Hematopoietic multipotent progenitor cell treated with erythropoietin and hydrocortisone succinate and interleukin-3 and kit ligand, for 15 days (in vitro differentiated cells): ENCODE data around the gene TRIM8.

Source experiments
- DNase-seq: peaks from one replicate; pipeline ENCODE4 v3.0.0-alpha.2; 2015; ENCODE audit warnings: low spot score

TRIM8 gene

GRCh38 chr10:102616066-102616770, 28.1 kb upstream of the TRIM8 start:
- no peak for DNase-seq

DNA sequence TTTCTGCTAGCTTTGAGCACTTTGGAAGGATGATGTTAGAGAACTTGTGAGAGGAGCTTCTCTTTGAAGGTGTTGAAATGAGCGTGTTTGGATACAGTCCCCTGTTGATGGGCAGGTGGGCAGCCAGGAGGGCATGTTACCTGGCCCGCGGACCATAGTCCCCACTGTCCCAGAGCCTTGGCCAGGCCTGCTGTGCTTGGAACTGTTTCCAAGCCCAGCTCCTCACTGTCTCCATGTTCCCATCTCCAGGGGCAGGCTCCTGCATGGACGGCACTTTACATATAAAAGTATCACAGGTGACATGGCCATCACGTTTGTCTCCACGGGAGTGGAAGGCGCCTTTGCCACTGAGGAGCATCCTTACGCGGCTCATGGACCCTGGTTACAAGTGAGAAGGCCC, 27.2 kb upstream of the TRIM8 start:
- DNase-seq: no peak

- no peak for DNase-seq
Observed at GRCh38 chr10:102617816-102618215, 26.5 kb upstream of the TRIM8 start.

DNA sequence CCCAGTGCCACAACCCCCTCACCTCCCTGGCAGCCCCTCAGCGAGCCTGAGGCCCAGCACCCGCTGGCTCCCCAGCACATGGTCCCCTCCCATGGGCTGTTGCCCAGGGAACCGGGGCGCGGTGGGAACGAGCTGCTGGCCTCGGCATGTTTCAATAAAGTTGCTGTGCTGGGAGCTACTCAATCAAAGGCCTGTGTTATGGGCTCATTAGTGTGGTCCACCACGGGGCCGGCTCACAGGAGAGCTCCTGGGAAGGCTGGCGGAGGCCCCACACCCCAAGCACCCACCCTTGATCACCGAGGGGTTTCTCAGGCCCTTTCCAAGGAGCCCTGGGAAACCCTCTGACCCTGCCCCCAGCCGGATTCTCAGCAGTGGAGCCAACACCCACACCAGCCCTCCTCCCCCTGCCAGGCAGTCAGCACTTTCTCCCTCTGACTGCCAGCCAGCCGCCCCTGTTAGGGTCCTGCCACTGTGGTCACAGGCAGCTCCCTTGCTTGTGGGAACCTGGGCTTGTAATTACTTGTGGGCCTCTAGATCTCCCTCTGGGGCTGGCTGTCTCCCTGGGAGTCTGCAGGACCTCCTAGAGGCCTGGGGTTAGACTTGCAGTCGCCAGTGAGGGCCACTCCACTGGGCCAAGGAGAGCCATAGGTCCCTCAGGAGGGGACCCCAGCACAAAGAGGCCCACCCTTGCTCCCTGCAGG, 24.8 kb upstream of the TRIM8 start:
- DNase-seq: no peak

DNA sequence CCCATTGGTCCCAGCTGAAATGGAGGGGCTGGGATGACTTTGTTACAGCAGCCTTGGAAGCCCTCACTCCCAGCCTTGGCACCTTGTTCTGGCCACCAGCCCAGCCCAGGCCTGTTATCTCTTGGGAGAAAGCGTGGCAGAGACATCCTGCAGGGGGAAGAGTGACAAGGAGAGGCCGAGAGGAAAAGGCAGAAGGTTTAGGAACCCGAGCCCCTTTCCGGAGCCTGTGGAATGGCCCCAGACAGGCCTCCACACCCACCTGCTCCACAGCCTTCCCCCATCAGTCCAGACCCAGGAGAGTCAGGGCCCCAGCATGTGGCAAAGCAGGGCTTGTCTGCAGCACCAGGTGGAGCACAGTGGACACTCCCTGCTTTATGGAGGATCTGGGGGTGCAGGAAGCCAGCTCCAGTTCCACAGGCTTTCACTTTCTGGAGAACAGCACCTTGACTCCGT, 24.1 kb upstream of the TRIM8 start:
- DNase-seq: no peak

DNA sequence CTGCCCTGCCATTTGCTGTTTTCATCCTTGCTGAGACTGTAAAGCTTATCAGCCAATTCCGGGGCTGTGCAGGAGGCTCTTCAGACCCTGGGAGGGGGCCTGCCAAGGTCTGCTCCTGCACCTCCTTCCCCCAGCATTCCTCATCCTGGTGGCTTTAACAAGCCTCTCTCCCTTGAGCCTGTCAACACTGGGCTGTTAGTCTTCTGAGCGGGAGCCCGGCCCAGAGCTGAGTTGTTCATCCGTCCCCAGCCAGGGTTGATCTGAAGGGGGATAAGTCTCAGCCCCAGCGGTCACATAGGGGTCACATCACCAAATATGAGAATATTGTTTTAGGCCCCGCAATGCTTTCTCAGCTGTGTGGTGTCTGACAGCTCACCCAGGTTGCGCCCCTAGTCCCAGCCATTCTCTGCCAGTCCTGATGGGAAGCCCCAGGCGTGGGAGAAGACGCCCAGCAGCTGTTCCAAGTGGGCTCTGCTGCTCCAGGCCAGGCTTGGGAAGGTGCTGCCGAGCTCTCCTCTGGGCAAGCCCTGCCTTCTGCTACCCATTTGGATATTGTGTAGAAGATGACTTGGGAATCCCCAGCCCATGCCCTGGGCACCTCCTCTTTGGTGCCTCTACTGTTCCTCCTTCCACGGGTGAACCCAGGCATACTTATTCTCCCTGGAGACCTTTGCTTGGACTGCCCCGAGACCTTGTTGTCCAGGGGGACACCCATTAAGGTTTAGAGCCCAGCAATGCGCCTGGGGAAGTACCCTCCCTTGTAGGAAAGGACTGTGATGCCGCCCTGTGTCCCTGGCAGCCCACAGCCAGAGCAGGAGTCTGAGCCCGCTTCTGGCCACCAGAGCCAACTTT, 23.5 kb upstream of the TRIM8 start:
- no peak for DNase-seq

GRCh38 chr10:102621443-102622325, 22.6 kb upstream of the TRIM8 start:
- no peak for DNase-seq

GRCh38 chr10:102624094-102624493, 20.2 kb upstream of the TRIM8 start:
- DNase-seq: no peak

DNA sequence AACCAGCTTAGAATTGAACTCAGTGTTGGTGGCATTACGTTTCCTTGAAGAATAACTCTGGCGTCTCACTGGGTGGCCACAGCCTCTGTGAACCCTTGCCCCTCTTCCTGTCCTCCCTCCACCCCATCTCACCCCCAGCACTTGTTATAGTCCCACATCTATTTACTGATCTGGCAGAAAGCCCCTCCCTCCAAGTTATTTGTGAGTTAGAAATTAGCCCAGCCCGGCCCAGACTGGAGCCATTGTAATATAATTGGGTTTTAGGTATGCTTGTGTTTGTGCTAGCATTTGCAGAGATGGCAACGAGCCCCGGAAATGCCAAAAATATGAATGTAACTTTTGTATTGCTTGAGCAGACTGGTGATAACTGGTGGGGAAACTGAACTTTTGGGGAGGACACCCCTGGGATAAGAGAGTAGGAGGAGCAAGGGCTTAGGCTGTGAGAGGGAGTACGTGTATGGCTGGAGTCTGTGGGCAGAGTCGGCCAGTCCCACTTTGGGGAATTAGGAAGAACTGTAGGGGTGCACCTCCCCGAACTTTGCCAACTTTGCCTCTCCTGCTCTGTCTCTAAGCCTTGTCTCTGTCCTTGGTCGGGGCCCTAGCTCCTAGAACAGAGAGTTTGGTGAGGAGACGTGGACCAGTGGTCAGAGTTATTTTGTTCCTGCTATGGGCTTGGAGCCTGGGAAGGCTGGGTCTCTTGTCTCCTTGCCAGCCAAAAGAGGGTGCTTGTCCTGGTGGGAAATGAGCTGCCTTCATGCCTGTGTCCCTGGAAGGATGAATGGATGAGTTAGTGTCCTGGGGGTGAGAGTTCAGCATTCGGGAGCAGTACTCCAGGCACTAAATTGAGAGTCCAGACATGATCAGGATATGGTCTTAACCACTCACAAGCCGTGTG, 19.3 kb upstream of the TRIM8 start:
- no peak for DNase-seq

GRCh38 chr10:102626026-102626685, 18.1 kb upstream of the TRIM8 start:
- no peak for DNase-seq

GRCh38 chr10:102627291-102627735, 17.0 kb upstream of the TRIM8 start:
- no peak for DNase-seq

GRCh38 chr10:102627736-102628293, 16.5 kb upstream of the TRIM8 start:
- no peak for DNase-seq

- DNase-seq: no peak
Observed at GRCh38 chr10:102628451-102628911, 15.8 kb upstream of the TRIM8 start.

DNA sequence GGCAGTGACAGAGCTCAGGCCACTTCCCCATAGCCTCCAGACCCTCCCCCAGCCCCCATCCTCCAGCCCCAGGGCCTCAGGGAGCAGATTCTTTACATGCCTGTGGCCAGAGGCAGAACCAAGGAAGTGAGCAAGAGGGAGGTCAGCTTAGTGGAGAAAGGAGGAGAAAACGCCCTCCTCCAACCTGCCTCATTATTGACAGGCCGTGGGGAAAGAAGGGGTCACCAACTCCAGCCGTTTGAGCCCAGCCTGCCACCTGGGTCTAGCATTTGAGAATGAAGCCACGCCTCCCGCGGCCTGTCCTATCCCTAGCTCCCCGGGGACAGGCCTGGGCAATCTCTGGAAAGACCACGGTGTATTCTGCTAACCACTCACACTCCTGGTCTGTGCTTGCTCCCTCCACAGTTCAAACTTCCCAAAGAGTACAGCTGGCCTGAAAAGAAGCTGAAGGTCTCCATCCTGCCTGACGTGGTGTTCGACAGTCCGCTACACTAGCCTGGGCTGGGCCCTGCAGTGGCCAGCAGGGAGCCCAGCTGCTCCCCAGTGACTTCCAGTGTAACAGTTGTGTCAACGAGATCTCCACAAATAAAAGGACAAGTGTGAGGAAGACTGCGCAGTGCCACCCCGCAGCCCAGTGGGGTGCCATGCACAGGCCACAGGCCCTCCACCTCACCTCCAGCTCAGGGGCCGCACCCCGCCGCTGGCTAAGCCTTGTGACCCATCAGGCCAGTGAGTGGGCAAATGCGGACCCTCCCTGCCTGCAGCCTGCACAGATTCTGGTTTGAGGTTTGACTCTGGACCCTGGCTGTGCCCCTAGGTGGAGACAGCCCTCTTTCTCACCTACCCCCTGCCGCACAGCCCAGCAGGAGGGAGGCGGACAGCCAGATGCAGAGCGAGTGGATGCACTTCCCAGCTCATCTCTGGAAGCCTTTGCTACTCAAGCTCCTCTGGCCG, 14.3 kb upstream of the TRIM8 start:
- DNase-seq: no peak

DNA sequence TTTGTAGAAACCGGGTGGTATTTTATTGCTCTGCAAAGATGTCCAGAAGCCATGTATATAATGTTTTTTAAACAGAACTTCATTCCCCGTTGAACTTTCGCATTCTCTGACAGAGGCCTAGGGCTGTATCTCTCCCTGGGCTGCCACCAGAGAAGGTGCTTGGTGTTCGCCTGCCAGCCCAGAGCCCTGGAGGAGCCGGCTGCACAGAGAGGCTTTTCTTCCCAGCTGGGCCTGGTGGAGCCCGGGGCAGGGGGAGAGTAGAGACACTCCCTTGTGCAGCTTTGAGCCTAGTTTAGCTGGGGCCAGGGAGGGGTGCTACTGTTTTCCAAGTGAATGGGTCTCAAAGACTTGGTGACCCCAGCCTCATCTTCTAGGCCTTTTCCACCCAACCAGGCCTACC, 13.6 kb upstream of the TRIM8 start:
- no peak for DNase-seq

DNA sequence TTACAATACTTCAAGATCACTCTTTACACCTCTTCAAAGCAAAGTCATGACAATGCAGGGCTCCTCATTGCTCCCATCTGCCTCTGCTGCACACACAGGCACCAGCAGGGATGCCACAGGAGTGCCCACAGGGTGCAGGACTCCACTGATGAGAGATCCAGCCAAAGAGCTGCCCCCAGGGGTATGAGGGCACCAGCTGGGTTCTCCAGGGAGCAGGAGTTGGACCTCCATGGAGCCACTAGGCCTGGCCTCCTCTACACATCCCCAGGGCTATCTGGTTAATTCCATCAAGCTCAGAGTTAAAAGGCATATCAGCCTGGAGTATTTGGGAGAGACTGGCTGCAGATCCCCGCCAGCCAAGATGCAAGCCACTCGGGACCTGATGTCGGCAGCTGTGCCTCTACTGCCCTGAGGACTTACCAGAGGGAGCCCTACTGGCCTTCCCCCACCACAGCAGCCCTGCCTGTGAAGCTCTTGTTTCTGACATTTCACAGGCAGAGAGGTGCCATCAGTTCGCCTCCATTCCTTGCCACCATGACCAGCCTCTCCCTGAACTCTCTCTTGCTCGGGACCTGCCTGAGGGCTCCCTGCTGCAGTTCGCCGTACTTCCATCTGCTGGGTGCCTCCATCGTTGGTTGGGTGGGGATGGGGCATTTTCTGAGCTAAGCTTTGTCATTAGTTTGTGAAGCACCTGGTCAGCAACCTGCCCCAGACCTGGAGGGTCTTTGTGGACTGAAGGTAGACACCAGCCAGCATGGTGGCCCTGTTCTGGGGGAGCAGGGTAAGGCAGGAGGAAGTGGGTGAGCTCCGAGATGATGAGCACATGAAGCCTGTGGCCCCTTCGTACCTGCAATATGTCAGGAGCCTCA, 12.5 kb upstream of the TRIM8 start:
- no peak for DNase-seq

DNA sequence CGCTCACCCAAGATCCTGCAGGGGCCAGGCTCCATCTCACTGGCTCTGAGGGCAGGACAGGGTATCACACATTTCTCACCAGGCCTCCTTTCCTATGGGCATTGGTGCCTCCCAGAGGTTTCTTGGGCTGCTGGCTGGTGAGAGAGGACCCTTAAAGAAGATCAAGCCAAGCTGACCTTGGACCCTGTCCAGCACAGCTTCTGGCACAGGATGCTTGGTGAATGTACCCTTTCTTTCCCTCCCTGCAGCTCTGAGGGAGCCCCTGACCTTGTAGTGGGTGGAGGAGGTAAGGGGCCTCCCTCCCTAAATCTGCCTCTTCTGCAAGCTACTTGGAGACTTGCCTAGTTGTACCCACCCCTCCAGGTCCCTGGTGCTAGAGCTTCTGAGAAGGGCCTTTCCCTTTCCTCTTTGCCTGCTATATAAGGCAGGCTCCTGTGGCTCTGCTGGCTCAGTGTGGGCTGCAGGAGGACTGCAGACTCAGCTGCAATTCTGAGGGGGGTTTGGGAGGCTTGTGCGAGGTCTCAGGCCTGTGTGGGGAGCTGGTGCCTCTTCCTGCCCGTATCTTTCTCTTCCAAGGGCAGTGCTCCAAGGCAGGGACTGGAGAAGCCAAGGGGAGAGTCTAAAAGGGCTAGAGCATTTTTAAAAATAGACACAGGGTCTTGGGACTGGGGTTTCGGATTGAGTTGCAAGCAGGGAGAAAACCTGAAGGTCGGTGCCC, 11.7 kb upstream of the TRIM8 start:
- no peak for DNase-seq
